Activated CD4-positive, alpha-beta T cell treated with anti-CD3 and anti-CD28 coated beads, Interleukin-2, amount 50 U/mL, for 24 hours (primary cell): ENCODE data around the gene PINK1.
"Not testable (repeated sequence)": the region's sequence is repeated elsewhere in the genome, so short reads cannot be mapped to it uniquely, and the experiment has no call there.

Experiments used
- DNase-seq, 2 donors: peaks; one replicate each; pipeline ENCODE4 v3.0.0-alpha.2; 2020; ENCODE audit warnings: low read depth in 1 of 2, low spot score in 1 of 2

The PINK1 gene

GRCh38 chr1:20633190-20634064 lies at the start of gene PINK1:
PINK1 (plus strand) TSS chr1:20633458; CDS start chr1:20633549, 91 bp downstream.
- DNase-seq: peak; percentile 75 to 94

GRCh38 chr1:20584890-20585289 lies 48.4 kb upstream of the PINK1 start:
- DNase-seq: no peak

GRCh38 chr1:20586953-20587660 lies 46.2 kb upstream of the PINK1 start:
- no peak for DNase-seq

DNA sequence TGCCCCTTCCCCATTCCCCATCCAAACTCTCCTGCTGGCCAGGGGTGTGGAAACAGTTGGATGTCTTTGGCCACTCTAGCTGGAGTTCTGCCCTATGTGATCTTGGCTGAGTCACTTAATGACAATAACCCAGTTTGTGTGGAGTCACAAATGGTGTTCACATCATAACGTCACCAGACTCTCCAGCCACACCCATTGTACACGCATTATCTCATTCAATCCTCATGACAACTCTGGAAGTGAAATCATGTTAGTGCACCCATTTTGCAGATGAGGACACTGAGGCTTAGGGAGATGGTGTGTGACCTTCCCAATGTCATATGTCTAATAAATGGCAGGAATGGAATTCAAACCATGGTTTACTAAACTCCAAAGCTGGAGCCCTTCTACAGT lies 45.6 kb upstream of the PINK1 start:
- no peak for DNase-seq

DNA sequence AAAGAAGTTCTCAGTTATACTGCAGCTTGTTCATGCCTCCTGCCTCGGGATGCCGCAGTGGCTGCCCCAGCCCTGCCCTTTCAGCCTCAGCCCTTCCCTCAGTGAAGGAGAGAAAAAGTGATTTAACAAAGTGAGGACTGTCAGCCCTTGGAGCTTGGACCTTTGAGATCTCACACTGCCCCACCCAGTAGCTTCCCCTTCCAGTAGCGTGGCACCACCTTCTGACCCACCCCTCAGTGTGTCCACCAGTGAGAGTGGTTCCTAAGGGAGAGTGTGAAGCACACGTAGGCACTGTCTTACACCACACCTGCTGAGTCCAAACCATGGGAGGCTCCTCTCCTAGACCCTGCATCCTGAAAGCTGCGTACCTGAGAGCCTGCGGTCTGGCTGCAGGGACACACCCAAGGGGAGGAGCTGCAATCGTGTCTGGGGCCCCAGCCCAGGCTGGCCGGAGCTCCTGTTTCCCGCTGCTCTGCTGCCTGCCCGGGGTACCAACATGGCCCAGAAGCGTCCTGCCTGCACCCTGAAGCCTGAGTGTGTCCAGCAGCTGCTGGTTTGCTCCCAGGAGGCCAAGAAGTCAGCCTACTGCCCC lies 44.5 kb upstream of the PINK1 start, which contains the start of gene CDA:
Gene CDA, plus strand, starts transcription at position 464 of the 592 bp plus-strand sequence. Its CDS starts 33 bp downstream, at position 497.
- DNase-seq: no peak

DNA sequence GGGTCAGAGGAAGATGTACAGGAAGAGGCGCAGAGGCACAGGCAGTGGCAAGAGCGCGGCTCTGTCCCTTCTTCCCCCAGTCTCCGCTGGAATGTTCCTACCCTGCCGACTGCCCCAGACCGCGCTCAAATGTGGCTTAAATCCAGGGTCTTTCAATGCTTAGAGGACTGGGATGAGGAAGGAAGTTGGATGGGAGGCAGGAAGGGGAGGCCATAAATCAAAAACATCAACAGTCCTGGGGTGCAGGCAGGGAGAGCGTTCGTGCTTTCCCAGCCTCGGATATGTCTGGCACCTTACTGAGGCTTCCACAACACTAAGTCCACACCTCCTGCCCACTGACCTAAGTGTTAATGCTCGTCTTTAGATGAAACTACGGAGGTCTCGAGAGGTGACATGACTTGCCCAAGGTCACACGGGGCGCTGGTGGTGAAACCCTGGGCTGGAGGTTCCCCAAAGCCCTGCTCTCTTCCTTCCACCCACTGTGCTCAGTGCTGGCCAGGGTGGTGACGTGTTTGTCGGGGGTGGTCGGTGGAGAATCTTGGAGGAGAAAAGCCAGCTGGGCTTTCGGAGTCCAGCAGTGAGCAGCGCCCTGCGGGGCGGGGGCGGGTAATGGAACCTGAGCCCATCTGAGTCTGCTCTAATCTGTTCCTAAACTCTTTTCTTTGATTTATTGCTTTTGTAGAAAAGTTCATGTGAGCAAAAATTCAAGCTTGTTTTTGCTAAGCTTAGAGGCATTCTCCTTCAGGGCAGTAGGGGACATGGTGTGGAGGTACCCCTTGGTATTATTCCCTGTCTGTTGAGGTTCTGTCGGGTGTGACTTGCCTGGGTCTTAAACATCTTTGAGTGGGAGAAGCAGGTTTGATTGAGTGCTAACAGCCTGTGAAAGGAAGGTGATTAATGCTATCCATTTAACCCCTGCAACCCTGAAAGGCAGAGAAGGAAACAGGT lies 43.7 kb upstream of the PINK1 start:
- no peak for DNase-seq

DNA sequence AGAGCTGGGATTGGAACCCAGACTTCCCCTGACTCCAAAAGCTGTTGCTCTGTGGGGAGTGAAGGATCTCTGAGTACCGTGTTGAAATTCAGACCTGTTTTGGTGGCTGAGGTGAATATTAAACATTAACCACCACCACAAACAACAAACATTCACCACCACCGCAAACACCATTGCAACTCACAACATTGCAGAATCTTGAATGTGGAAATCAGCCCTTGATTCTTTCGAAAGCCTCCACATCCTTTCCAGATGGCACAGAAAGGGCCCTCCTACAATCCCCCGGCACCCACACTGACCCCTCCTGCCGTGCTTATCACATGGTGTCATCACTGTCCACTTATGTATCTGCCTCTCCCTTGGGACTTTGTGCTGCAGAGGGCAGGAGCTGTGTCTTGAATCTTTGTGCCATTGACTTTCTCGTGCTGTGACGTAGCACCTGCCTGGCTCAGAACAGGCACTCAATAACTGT lies 42.9 kb upstream of the PINK1 start:
- DNase-seq: no peak

DNA sequence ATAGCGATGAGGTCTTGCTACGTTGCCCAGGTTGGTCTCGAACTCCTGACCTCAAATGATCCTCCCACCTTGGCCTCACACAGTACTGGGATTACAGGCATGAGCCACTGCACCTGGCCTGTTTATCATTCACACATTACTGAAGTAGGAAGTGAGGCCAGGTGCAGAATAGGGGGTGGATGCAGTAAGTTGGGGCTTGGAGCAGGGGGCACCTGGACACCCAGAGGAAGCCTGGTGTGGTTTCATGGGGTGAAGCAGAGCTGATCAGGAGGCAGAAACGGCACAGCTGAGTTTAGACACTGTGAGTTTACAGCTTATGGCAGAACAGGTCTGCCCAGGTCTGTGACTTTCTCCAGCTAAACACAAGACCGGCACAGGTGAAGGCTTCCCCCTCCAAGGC lies 39.5 kb upstream of the PINK1 start:
- DNase-seq: no peak

GRCh38 chr1:20594746-20595145 lies 38.5 kb upstream of the PINK1 start:
- DNase-seq: no peak

- DNase-seq: no peak
Measured at GRCh38 chr1:20596106-20596505, 37.2 kb upstream of the PINK1 start.

DNA sequence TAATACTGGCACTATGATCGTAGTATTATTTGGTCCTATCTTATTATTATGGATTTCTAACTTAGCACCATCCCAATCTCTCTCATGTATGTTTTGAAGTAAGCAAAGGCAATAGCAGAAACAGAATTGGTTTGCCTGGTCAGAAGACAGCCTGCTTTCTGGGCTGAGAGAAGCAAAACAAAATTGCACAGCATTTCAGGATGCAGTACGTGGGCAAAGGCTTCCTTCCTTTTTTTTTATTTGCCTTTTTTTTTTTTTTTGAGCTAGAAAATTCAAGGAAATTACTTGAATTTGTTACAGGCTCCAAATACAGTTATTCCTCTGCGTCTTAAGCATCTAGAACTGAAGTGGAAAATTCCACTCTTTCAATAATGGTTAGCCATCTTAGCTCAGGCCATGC lies 35.6 kb upstream of the PINK1 start:
- DNase-seq: no peak

GRCh38 chr1:20600156-20600555 lies 33.1 kb upstream of the PINK1 start:
- no peak for DNase-seq

DNA sequence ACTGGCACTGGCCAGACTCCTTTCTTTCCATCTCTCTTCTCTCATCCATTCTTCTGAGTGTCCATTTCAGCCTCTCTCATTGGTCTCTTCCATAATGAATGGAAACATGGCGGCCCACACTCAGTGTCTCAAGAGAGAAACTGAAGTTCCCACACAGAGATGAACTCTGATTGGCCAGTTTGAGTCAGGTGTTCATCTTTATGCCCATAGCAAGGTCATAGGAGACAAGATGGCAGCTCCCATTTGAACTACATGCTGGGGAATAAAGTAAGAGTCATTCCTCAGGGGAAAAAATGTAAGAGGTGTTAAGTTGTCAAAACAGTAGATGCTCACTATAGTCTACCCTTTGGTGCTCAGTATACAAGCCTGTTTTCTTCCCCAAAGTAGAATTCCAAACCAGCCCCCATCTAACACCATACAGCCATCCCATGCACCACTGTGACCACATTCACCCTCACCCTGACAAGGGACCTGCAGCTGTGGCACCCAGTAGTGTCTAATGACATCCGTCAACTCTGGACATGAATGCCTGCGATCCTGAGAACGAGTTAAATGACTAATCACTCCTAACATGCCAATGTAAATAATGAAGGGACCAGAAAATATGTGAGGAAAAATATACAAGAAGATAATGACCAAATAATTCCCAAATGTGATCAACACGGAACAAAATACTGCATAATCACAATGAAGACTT lies 32.0 kb upstream of the PINK1 start:
- DNase-seq: no peak

DNA sequence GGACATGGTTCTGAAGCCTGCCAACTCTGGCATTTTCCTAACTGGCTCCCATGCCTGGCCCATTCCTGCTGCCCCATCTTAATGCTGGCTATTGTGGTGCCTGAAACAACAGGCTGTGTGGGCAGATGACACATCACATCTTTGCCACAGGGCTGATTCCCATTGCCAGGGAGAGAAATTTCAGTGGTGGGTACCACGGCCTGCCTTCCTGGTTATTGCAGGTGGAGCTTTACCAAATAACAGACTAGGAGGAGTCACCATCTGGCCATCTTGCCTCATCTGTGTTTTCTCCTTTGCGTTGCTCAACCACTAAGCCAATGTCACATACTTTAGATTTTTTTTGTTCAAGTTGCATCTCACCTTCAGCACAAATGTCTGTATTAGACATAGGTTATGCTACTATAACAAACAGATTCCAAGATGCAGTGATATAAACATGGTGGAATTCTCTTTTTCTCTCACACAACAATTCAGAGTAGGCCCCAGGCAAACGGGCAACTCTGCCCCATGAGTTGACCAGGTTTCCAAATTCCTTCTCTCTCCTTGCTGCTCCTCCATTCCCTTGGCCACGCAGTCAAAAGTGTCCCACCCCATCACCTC lies 30.3 kb upstream of the PINK1 start:
- DNase-seq: no peak

- DNase-seq: no peak
Measured at GRCh38 chr1:20603504-20604464, 29.5 kb upstream of the PINK1 start.

- DNase-seq: no peak
Measured at GRCh38 chr1:20604678-20605077, 28.6 kb upstream of the PINK1 start.

DNA sequence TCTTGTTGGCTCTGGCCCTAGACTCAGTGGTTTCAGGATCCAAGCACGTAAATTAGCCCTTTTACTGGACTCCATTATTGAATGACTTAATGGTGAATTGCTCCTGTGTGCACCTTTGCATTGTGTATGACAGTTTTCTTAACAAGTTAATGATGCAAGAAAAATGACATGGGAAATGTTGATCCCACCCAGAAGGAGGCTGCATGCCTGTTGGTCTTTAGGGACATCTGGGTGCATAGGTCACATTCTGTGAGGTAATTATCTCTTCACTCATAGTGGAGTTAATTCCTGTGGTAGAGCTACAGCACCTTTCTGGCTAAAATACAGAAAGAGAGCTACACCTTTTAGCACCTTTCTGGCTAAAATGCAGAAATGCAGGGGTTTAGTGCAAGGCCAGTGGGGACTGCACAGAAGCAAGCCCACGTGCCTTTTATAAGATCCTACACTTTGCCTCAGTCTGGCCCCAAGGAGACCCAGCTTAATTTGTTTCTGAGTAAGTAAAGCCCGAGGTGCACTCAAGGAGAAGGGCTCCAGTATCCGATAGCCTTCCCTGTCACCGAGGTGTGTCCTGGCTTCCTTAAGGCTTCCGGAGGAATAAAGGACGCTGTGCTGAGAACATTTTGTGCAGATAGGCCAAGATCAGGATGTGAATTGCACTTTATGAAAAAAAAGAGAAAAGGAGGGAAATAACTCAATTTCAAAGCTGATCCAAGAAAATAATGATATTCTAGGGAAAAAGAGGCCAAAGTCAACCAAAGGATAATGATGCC lies 26.3 kb upstream of the PINK1 start:
- DNase-seq: not testable (repeated sequence)

GRCh38 chr1:20609541-20609940 lies 23.7 kb upstream of the PINK1 start:
- no peak for DNase-seq
